ENCODE results near the gene LRRK1.

Gene LRRK1

GRCh38 chr15:101087172-101087769 lies 168.1 kb downstream of the LRRK1 start:
- no peak overlapping the region for H2AFZ ChIP-seq (ENCODE audit: low read length)
- no peak overlapping the region for H2BK5ac ChIP-seq (ENCODE audit: low read length)
- peaks cover 2% of the 10 kb centered on the region for H3K79me1 ChIP-seq (ENCODE audit: low read depth, low read length)
- no peak overlapping the region for H3K23ac ChIP-seq (ENCODE audit: low read depth, low read length, poor library complexity)
- no peak overlapping the region for H2BK15ac ChIP-seq (ENCODE audit: low read length)
- no peak overlapping the region for H3K14ac ChIP-seq (ENCODE audit: low read length)
- no peak overlapping the region for H4K91ac ChIP-seq (ENCODE audit: low read depth, low read length, poor library complexity)
- no peak overlapping the region for H2AK5ac ChIP-seq (ENCODE audit: low read depth, low read length)
- no peak overlapping the region for H3K27ac ChIP-seq (replicated peaks; ENCODE audit: low read length)
- peaks cover 0 to 22% of the 10 kb centered on the region in 2 donors for H3K4me1 ChIP-seq (ENCODE audit: control insufficient read depth in 2 of 2, insufficient read depth in 1 of 2, low read depth in 1 of 2, low read length in 2 of 2)
- H2BK12ac ChIP-seq (ENCODE audit: low read length), result no peak overlapping the region
- no CpG with 5 or more reads among the region's 10 CpGs for WGBS, 2 donors (ENCODE audit: extremely low coverage in 2 of 2, insufficient read length in 2 of 2, insufficient replicate concordance in 1 of 2)
- no peak for DNase-seq (ENCODE audit: low spot score)
- H3K36me3 ChIP-seq (replicated peaks in 1 of 2; ENCODE audit: control insufficient read depth in 2 of 2, insufficient read depth in 2 of 2, low read length in 2 of 2), result no peaks in the 10 kb centered on the region
- H3K18ac ChIP-seq (ENCODE audit: low read length), result no peak overlapping the region
- H3K4me2 ChIP-seq (ENCODE audit: insufficient read depth, low read length, poor library complexity, severe bottlenecking), result no peak overlapping the region
- no peak overlapping the region for H3K9ac ChIP-seq (ENCODE audit: low read depth, low read length, poor library complexity)
- H3K4me3 ChIP-seq (ENCODE audit: low read length in 2 of 2), result no peak overlapping the region
- peaks cover 0 to 5% of the 10 kb centered on the region in 2 donors for H3K9me3 ChIP-seq (replicated peaks in 1 of 2; ENCODE audit: control insufficient read depth in 2 of 2, insufficient read depth in 1 of 2, low read depth in 1 of 2, low read length in 2 of 2)
- no peak overlapping the region for H2BK120ac ChIP-seq (ENCODE audit: low read depth, low read length)
- H4K8ac ChIP-seq (ENCODE audit: low read depth, low read length), result no peak overlapping the region
- no peak overlapping the region for H3K4ac ChIP-seq (ENCODE audit: low read length)
- peaks cover 0 to 2% (median 0%) of the 10 kb centered on the region in 3 experiments for H3K27me3 ChIP-seq (ENCODE audit: control insufficient read depth in 3 of 3, insufficient read depth in 3 of 3, low read depth in 1 of 3, low read length in 3 of 3)

GRCh38 chr15:101088271-101088670 lies 169.1 kb downstream of the LRRK1 start:
- no peak for DNase-seq (ENCODE audit: low spot score)

GRCh38 chr15:101088788-101089578 lies 169.8 kb downstream of the LRRK1 start:
- H3K27me3 ChIP-seq (ENCODE audit: control insufficient read depth in 3 of 3, insufficient read depth in 3 of 3, low read depth in 1 of 3, low read length in 3 of 3), result peaks cover 0 to 2% (median 0%) of the 10 kb centered on the region in 3 experiments
- no peak overlapping the region for H3K14ac ChIP-seq (ENCODE audit: low read length)
- H2BK5ac ChIP-seq (ENCODE audit: low read length), result no peak overlapping the region
- H3K4ac ChIP-seq (ENCODE audit: low read length), result no peak overlapping the region
- peaks cover 2% of the 10 kb centered on the region for H3K79me1 ChIP-seq (ENCODE audit: low read depth, low read length)
- H2AK5ac ChIP-seq (ENCODE audit: low read depth, low read length), result no peak overlapping the region
- no peak overlapping the region for H3K4me2 ChIP-seq (ENCODE audit: insufficient read depth, low read length, poor library complexity, severe bottlenecking)
- no peak overlapping the region for H3K4me3 ChIP-seq (ENCODE audit: low read length in 2 of 2)
- H2AFZ ChIP-seq (ENCODE audit: low read length), result no peak overlapping the region
- H3K18ac ChIP-seq (ENCODE audit: low read length), result peak overlapping the region; percentile 81
- H3K36me3 ChIP-seq (replicated peaks in 1 of 2; ENCODE audit: control insufficient read depth in 2 of 2, insufficient read depth in 2 of 2, low read length in 2 of 2), result no peaks in the 10 kb centered on the region
- DNase-seq (ENCODE audit: low spot score), result peak; percentile 49
- H4K8ac ChIP-seq (ENCODE audit: low read depth, low read length), result peak overlapping the region; percentile 56
- peaks cover 0 to 27% of the 10 kb centered on the region in 2 donors for H3K4me1 ChIP-seq (ENCODE audit: control insufficient read depth in 2 of 2, insufficient read depth in 1 of 2, low read depth in 1 of 2, low read length in 2 of 2)
- H3K23ac ChIP-seq (ENCODE audit: low read depth, low read length, poor library complexity), result peak overlapping the region; percentile 81
- peaks cover 2 to 5% of the 10 kb centered on the region in 2 donors for H3K9me3 ChIP-seq (replicated peaks in 1 of 2; ENCODE audit: control insufficient read depth in 2 of 2, insufficient read depth in 1 of 2, low read depth in 1 of 2, low read length in 2 of 2)
- H4K91ac ChIP-seq (ENCODE audit: low read depth, low read length, poor library complexity), result peak overlapping the region; percentile 56
- H3K27ac ChIP-seq (replicated peaks; ENCODE audit: low read length), result no peak overlapping the region
- 100% methylated on average over 1 of the region's 42 CpGs; no CpG with 5 or more reads in 1 of the 2 donors for WGBS, 2 donors (ENCODE audit: extremely low coverage in 2 of 2, insufficient read length in 2 of 2, insufficient replicate concordance in 1 of 2)
- no peak overlapping the region for H2BK15ac ChIP-seq (ENCODE audit: low read length)
- H3K9ac ChIP-seq (ENCODE audit: low read depth, low read length, poor library complexity), result peak overlapping the region; percentile 76
- no peak overlapping the region for H2BK12ac ChIP-seq (ENCODE audit: low read length)
- H2BK120ac ChIP-seq (ENCODE audit: low read depth, low read length), result no peak overlapping the region

More at GRCh38 chr15:101088271-101088670, 169.1 kb downstream of the LRRK1 start:
- no peak overlapping the region for H3K4me3 ChIP-seq (ENCODE audit: low read length in 2 of 2)
- H3K14ac ChIP-seq (ENCODE audit: low read length), result no peak overlapping the region
- no peak overlapping the region for H4K8ac ChIP-seq (ENCODE audit: low read depth, low read length)
- H3K9ac ChIP-seq (ENCODE audit: low read depth, low read length, poor library complexity), result no peak overlapping the region
- no peak overlapping the region for H3K18ac ChIP-seq (ENCODE audit: low read length)
- no peak overlapping the region for H2BK5ac ChIP-seq (ENCODE audit: low read length)
- peaks cover 0 to 2% (median 0%) of the 10 kb centered on the region in 3 experiments for H3K27me3 ChIP-seq (ENCODE audit: control insufficient read depth in 3 of 3, insufficient read depth in 3 of 3, low read depth in 1 of 3, low read length in 3 of 3)
- WGBS, 2 donors (ENCODE audit: extremely low coverage in 2 of 2, insufficient read length in 2 of 2, insufficient replicate concordance in 1 of 2), result no CpG with 5 or more reads among the region's 6 CpGs
- no peak overlapping the region for H4K91ac ChIP-seq (ENCODE audit: low read depth, low read length, poor library complexity)
- H3K27ac ChIP-seq (replicated peaks; ENCODE audit: low read length), result no peak overlapping the region
- H2BK15ac ChIP-seq (ENCODE audit: low read length), result peak overlapping the region; percentile 12
- H2BK120ac ChIP-seq (ENCODE audit: low read depth, low read length), result no peak overlapping the region
- peaks cover 0 to 5% of the 10 kb centered on the region in 2 donors for H3K9me3 ChIP-seq (replicated peaks in 1 of 2; ENCODE audit: control insufficient read depth in 2 of 2, insufficient read depth in 1 of 2, low read depth in 1 of 2, low read length in 2 of 2)
- no peak overlapping the region for H2AFZ ChIP-seq (ENCODE audit: low read length)
- H3K4me1 ChIP-seq (ENCODE audit: control insufficient read depth in 2 of 2, insufficient read depth in 1 of 2, low read depth in 1 of 2, low read length in 2 of 2), result peaks cover 0 to 27% of the 10 kb centered on the region in 2 donors
- H3K79me1 ChIP-seq (ENCODE audit: low read depth, low read length), result peaks cover 2% of the 10 kb centered on the region
- H2AK5ac ChIP-seq (ENCODE audit: low read depth, low read length), result peak overlapping the region; percentile 16
- H2BK12ac ChIP-seq (ENCODE audit: low read length), result no peak overlapping the region
- H3K36me3 ChIP-seq (replicated peaks in 1 of 2; ENCODE audit: control insufficient read depth in 2 of 2, insufficient read depth in 2 of 2, low read length in 2 of 2), result no peaks in the 10 kb centered on the region
- H3K4ac ChIP-seq (ENCODE audit: low read length), result no peak overlapping the region
- no peak overlapping the region for H3K4me2 ChIP-seq (ENCODE audit: insufficient read depth, low read length, poor library complexity, severe bottlenecking)
- no peak overlapping the region for H3K23ac ChIP-seq (ENCODE audit: low read depth, low read length, poor library complexity)

Data from neuronal stem cell (in vitro differentiated cells).